Osteoblast (primary cell): Measurements from ENCODE around the gene TCTN2. TPM values are rescaled to one million over a fixed set of nuclear protein-coding genes. Genes with fewer than 3 reads are reported as not detected.

Experiments
- DNase-seq: peaks from one replicate; pipeline ENCODE4 v3.0.0; 2011; ENCODE audit warnings: low spot score, mixed read lengths; ENCODE audit not compliant: insufficient read length; ENCODE audit errors: missing footprints
- H2AFZ ChIP-seq: 2 replicates; pipeline ENCODE4 v1.6.0; 2011; ENCODE audit warnings: mild to moderate bottlenecking, low read length
- H3K27ac ChIP-seq: 2 replicates; pipeline ENCODE4 v1.5.1; 2011; ENCODE audit warnings: mild to moderate bottlenecking, low read depth, low read length, moderate library complexity
- H3K27me3 ChIP-seq: 2 replicates; pipeline ENCODE4 v1.6.0; 2012; ENCODE audit warnings: mild to moderate bottlenecking, control low read depth, inconsistent platforms, low read length, moderate library complexity; ENCODE audit not compliant: insufficient read depth
- H3K36me3 ChIP-seq: 2 replicates; pipeline ENCODE4 v1.5.1; 2011; ENCODE audit warnings: mild to moderate bottlenecking, low read length, control low read depth, moderate library complexity; ENCODE audit not compliant: insufficient read depth
- H3K4me1 ChIP-seq: 2 replicates; pipeline ENCODE4 v1.5.1; 2011; ENCODE audit warnings: mild to moderate bottlenecking, low read length, control low read depth, moderate library complexity; ENCODE audit not compliant: insufficient read depth
- H3K4me2 ChIP-seq: 2 replicates; pipeline ENCODE4 v1.6.0; 2011; ENCODE audit warnings: mild to moderate bottlenecking, low read length; ENCODE audit not compliant: insufficient read depth
- H3K4me3 ChIP-seq: fragments of 200-600 bp; sonication (generic); 3 replicates; pipeline ENCODE4 v1.5.1; 2012; ENCODE audit warnings: mild to moderate bottlenecking, low read length, inconsistent platforms; ENCODE audit not compliant: insufficient read depth
- H3K79me2 ChIP-seq: 2 replicates; pipeline ENCODE4 v1.6.0; 2012; ENCODE audit warnings: mild to moderate bottlenecking, low read length, control low read depth, inconsistent platforms; ENCODE audit not compliant: insufficient read depth
- H3K9me3 ChIP-seq: 2 replicates; pipeline ENCODE4 v1.5.1; 2011; ENCODE audit warnings: low read depth, low read length, control low read depth
- H4K20me1 ChIP-seq: 2 replicates; pipeline ENCODE4 v1.6.0; 2012; ENCODE audit warnings: mild to moderate bottlenecking, low read length, control low read depth; ENCODE audit not compliant: insufficient read depth
- CTCF ChIP-seq: IDR thresholded peaks from 2 replicates; pipeline ENCODE4 v1.5.1; 2011; ENCODE audit warnings: mild to moderate bottlenecking, low read depth, low read length, moderate library complexity; ENCODE audit errors: extremely low read depth
- total RNA-seq: library from RNA; depleted of rRNA; stranded (reverse); fragments of >200 nt; gene quantifications from 2 replicates; pipeline ENCODE4 v1.2.3, GENCODE V29; 2012

Gene TCTN2
- 23.5 and 23.6 TPM in 2 replicates for total RNA-seq

DNA sequence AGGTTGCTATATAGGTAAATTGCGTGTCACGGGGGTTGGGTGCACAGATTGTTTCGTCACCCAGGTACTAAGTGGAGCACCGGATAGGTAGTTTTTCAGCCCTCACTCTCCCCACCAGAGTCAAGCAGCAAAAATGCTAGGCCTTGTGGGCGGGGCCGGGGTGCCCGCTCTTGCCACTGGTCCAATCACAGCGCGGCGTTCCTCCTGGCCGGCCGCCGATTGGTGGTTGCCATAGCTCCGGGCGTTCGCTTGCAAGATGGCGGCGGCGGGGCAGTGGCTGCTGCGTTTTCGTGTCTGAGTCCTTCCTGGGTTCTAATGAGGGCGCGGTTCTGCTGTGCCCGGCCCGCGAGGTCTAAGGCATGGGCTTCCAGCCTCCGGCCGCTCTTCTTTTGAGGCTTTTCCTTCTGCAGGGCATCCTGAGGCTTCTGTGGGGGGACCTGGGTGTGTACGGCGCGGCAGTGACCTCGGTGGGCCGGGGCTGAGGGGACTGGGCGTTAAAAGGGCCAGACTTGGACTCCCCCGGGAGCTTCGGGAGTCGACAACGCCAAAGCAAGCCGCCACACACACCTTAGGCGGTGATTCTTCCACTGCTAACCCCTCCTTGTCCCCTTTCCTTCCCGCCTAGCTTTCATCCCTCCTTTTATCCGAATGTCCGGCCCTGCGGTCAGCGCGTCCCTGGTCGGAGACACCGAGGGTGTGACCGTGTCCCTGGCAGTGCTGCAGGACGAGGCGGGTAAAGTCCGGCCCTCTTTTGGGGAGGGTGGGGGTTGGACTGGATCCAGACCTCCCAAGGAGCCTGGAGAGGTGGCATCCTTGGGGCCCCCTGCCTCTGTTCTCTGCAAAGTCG is at the start of gene TCTN2:
Gene TCTN2, plus strand, starts transcription at position 232 of the 847 bp plus-strand sequence. Its CDS starts 128 bp downstream, at position 360.
- peak within 1 kb of the TSS; percentile 46 for H3K27ac ChIP-seq
- peaks cover 5% of the 10 kb centered on the region for H3K4me1 ChIP-seq
- H2AFZ ChIP-seq = peak within 1 kb of the TSS; percentile 98
- TF ChIP-seq CTCF = no peak
- H4K20me1 ChIP-seq = no peaks in the 10 kb centered on the region
- H3K4me3 ChIP-seq = peak within 1 kb of the TSS; percentile 92
- peak within 1 kb of the TSS; percentile 93 for H3K4me2 ChIP-seq
- no peaks in the 10 kb centered on the region for H3K79me2 ChIP-seq
- DNase-seq = peak; percentile 99
- H3K36me3 ChIP-seq = peaks cover 16% of the 10 kb centered on the region
- H3K27me3 ChIP-seq = no peaks in the 10 kb centered on the region
- H3K9me3 ChIP-seq = no peaks in the 10 kb centered on the region

DNA sequence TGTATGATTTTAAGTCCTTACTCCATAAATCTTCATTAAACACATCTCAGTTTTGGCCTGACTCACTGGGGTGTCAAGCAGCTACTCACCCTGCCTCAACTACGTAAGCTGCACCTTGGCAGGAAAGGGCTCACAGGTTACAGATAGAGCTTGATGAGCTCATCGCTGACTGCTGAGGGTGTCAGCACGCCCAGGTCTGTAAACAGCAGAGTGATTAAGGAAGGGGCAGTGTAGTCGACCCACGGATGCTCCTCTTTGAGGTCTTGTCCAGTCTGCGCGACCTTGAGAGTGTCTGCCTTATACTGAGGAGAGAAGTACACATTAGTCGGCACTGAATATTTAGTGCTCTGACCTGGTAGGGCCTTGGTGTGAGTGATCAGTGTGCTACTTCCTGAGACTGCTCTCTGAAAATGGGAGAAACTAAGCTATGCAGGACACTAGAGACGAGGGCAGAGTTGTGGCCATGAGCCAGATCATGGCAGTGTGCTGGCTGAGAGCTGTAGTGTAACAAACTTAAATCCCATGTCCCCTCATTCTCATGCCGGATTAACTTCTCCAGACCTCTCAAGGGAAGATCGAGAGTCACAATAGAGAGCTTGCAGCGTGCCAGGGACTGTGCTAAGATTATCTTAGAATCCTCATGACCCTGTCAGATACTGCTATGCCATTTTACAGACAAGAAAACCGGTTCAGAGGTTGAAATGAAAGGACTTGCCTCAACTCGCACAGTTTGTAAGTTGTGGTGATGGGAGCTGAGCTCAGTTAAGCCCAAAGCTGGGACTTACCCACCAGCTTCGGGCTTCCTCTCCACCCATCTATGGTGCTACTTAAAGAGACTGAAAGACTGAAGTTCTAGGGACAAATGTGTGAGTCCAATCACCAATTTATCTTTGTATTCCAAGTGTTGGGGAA is 49.0 kb upstream of the TCTN2 start:
- H3K4me1 ChIP-seq = no peaks in the 10 kb centered on the region
- H3K9me3 ChIP-seq = no peaks in the 10 kb centered on the region
- peaks cover 2% of the 10 kb centered on the region for H3K79me2 ChIP-seq
- no peak for TF ChIP-seq CTCF
- no peak overlapping the region for H3K4me3 ChIP-seq
- H3K27ac ChIP-seq = no peak overlapping the region
- H3K36me3 ChIP-seq = peaks cover 66% of the 10 kb centered on the region
- no peaks in the 10 kb centered on the region for H4K20me1 ChIP-seq
- H3K4me2 ChIP-seq = no peak overlapping the region
- no peak for DNase-seq
- no peaks in the 10 kb centered on the region for H3K27me3 ChIP-seq
- H2AFZ ChIP-seq = no peak overlapping the region

- no peak for TF ChIP-seq CTCF
- H3K4me3 ChIP-seq = peak within 1 kb of the TSS; percentile 98
- H3K27ac ChIP-seq = peak within 1 kb of the TSS; percentile 95
- H4K20me1 ChIP-seq = no peaks in the 10 kb centered on the region
- H3K9me3 ChIP-seq = no peaks in the 10 kb centered on the region
- peaks cover 26% of the 10 kb centered on the region for H3K36me3 ChIP-seq
- H3K4me1 ChIP-seq = peaks cover 15% of the 10 kb centered on the region
- H2AFZ ChIP-seq = peak within 1 kb of the TSS; percentile 99
- peaks cover 53% of the 10 kb centered on the region for H3K79me2 ChIP-seq
- H3K27me3 ChIP-seq = no peaks in the 10 kb centered on the region
- DNase-seq = peak; percentile 99
- H3K4me2 ChIP-seq = peak within 1 kb of the TSS; percentile 98
Measured at GRCh38 chr12:123633379-123634141, 37.4 kb upstream of the TCTN2 start, which contains the start of the genes EIF2B1 and GTF2H3. TSS of gene EIF2B1 (minus strand) at chr12:123633686. CDS start at chr12:123633557, 129 bp downstream. TSS of gene GTF2H3 (plus strand) at chr12:123633829. CDS start at chr12:123633860, 31 bp downstream.
